PFSK-1 (cell line): ENCODE results near the gene GPATCH2.

Source experiments
- FOXP2 ChIP-seq: optimal IDR thresholded peaks from 2 replicates; pipeline ENCODE3; 2011; ENCODE audit warnings: borderline replicate concordance, control low read depth, inconsistent platforms; ENCODE audit not compliant: insufficient read depth; ENCODE audit errors: extremely low read length, extremely low read depth
- TAF1 ChIP-seq: IDR thresholded peaks from 2 replicates; pipeline ENCODE4 v1.6.1; 2012; ENCODE audit warnings: low read length, control low read depth, borderline replicate concordance; ENCODE audit not compliant: insufficient read depth

GRCh38 chr1:217569021-217569420 lies 61.9 kb downstream of the GPATCH2 start:
- TF ChIP-seq FOXP2 (no peak), TAF1 (no peak)
